Measurements from ENCODE around the gene RAB30. TPM values are rescaled to one million over a fixed set of nuclear protein-coding genes. Genes with fewer than 3 reads are reported as not detected.

RAB30 gene
- total and polyA plus RNA-seq, 2 donors (not counting 3 experiments of a cell fraction or from before 2014, with no cell fraction given) = 4.1 to 14.6 TPM

DNA sequence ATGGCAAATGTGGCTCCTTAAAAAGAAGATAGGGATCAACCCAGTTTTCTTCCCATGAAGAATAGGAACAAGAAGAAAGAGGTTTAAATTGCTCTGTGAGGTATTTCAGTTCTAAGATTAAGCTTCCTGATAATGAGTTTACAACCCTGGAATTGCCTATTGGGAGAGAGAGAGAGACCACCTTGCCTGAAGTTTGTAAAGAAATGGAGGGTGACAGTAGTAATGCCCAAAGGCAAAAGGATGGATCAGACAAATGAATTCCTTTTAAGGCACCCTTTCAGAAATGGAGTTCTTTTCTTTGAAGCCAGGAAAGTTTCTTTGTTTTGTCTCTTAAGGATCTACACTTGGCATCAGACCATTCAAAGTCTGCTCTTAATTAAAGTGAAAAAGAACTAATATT, 95.8 kb downstream of the RAB30 start:
- FAIRE-seq (no peak), DNase-seq (ENCODE audit: low read depth, low spot score) (no peak)
- H3K27ac ChIP-seq (ENCODE audit: insufficient read depth, low read depth, low read length) = no peak overlapping the region
- H3K4me2 ChIP-seq (ENCODE audit: insufficient read depth, low read length) = no peak overlapping the region
- H3K9me1 ChIP-seq (replicated peaks; ENCODE audit: control insufficient read depth, extremely low read depth, insufficient read depth, low read length) = no peaks in the 10 kb centered on the region
- no peak for TF ChIP-seq POLR2AphosphoS5 (IDR thresholded peaks at IDR 0.05; ENCODE audit: insufficient read depth, low read depth, low read length)
- no peaks in the 10 kb centered on the region for H3K79me2 ChIP-seq (ENCODE audit: control insufficient read depth, insufficient read depth, low read length)
- H2AFZ ChIP-seq (ENCODE audit: low read depth, low read length) = no peak overlapping the region
- peaks cover 20% of the 10 kb centered on the region for H3K4me1 ChIP-seq (ENCODE audit: control insufficient read depth, extremely low read depth, insufficient read depth, low read length)
- ChIA-PET POLR2A (no interaction called here), CTCF (no interaction called here)
- intact Hi-C loops (cut with micrococcal nuclease) (loop anchor here (5.0 kb wide), 1 partner anchor 44 kb away; no protein-coding TSS in a partner anchor), dilution Hi-C loops (cut with MboI; ENCODE audit: extremely low pct_ligation_motif_present, low sequenced_read_pairs) (no loop called here)
- H3K4me3 ChIP-seq (replicated peaks in 1 of 3; ENCODE audit: insufficient read depth in 1 of 3, low read depth in 1 of 3, low read length in 3 of 3) = no peak overlapping the region
- BruUV-seq (replicated peaks) = no TSS peak
- H4K20me1 ChIP-seq (replicated peaks; ENCODE audit: control insufficient read depth, extremely low read depth, insufficient read depth, low read length) = no peaks in the 10 kb centered on the region
- no peaks in the 10 kb centered on the region for H3K9me3 ChIP-seq (replicated peaks; ENCODE audit: control insufficient read depth, insufficient read depth, low read length)
- no peak overlapping the region for H3K9ac ChIP-seq (replicated peaks; ENCODE audit: extremely low read depth, insufficient read depth, low read length)
- H3K27me3 ChIP-seq (ENCODE audit: control insufficient read depth in 2 of 2, insufficient read depth in 2 of 2, low read length in 2 of 2) = no peaks in the 10 kb centered on the region
- no peaks in the 10 kb centered on the region for H3K36me3 ChIP-seq (ENCODE audit: control insufficient read depth in 2 of 2, extremely low read depth in 1 of 2, insufficient read depth in 2 of 2, low read length in 2 of 2)

- intact Hi-C loops (cut with micrococcal nuclease) = loop anchor here (5.0 kb wide), 1 partner anchor 43 kb away; no protein-coding TSS in a partner anchor
- Histone ChIP-seq H3K9ac (replicated peaks; ENCODE audit: extremely low read depth, insufficient read depth, low read length) (no peak overlapping the region), H3K9me1 (replicated peaks; ENCODE audit: control insufficient read depth, extremely low read depth, insufficient read depth, low read length) (no peaks in the 10 kb centered on the region), H4K20me1 (replicated peaks; ENCODE audit: control insufficient read depth, extremely low read depth, insufficient read depth, low read length) (no peaks in the 10 kb centered on the region), H2AFZ (ENCODE audit: low read depth, low read length) (no peak overlapping the region), H3K27ac (ENCODE audit: insufficient read depth, low read depth, low read length) (no peak overlapping the region), H3K9me3 (replicated peaks; ENCODE audit: control insufficient read depth, insufficient read depth, low read length) (no peaks in the 10 kb centered on the region), H3K36me3 (ENCODE audit: control insufficient read depth in 2 of 2, extremely low read depth in 1 of 2, insufficient read depth in 2 of 2, low read length in 2 of 2) (no peaks in the 10 kb centered on the region), H3K27me3 (ENCODE audit: control insufficient read depth in 2 of 2, insufficient read depth in 2 of 2, low read length in 2 of 2) (no peaks in the 10 kb centered on the region), H3K4me3 (replicated peaks in 1 of 3; ENCODE audit: insufficient read depth in 1 of 3, low read depth in 1 of 3, low read length in 3 of 3) (no peak overlapping the region), H3K4me1 (ENCODE audit: control insufficient read depth, extremely low read depth, insufficient read depth, low read length) (peaks cover 13% of the 10 kb centered on the region), H3K4me2 (ENCODE audit: insufficient read depth, low read length) (no peak overlapping the region), H3K79me2 (ENCODE audit: control insufficient read depth, insufficient read depth, low read length) (no peaks in the 10 kb centered on the region)
- DNase-seq (ENCODE audit: low read depth, low spot score) (no peak), FAIRE-seq (no peak)
- ChIA-PET POLR2A (interaction anchor here (0.7 kb wide), 2 partner anchors 40 kb away, joined by 3 to 10 read pairs; no protein-coding TSS in a partner anchor), CTCF (interaction anchor here (0.6 to 1.0 kb wide), 2 partner anchors 17 to 29 kb away, joined by 3 to 6 read pairs; no protein-coding TSS in a partner anchor)
- TF ChIP-seq JUN (IDR thresholded peaks at IDR 0.05; ENCODE audit: borderline replicate concordance, insufficient read depth, insufficient read length, low read depth) (no peak), POLR2AphosphoS5 (IDR thresholded peaks at IDR 0.05; ENCODE audit: insufficient read depth, low read depth, low read length) (no peak), EZH2 (IDR thresholded peaks at IDR 0.05; ENCODE audit: borderline replicate concordance, low read depth, low read length, severe bottlenecking) (no peak), MYC (IDR thresholded peaks at IDR 0.05; ENCODE audit: low read depth, low read length) (no peak), GATA2 (IDR thresholded peaks at IDR 0.05; ENCODE audit: insufficient read depth, insufficient read length, low read depth, low read length) (no peak), FOS (IDR thresholded peaks at IDR 0.05; ENCODE audit: borderline replicate concordance, insufficient read depth, low read length) (no peak), MAX (IDR thresholded peaks at IDR 0.05; ENCODE audit: insufficient read depth, insufficient read length) (no peak), POLR2A (IDR thresholded peaks at IDR 0.05; ENCODE audit: low read depth, low read length) (no peak), CTCF (IDR thresholded peaks at IDR 0.05; ENCODE audit: extremely low read depth in 1 of 2, insufficient read depth in 1 of 2, low read depth in 1 of 2, low read length in 2 of 2) (no peak)
- dilution Hi-C loops (cut with MboI; ENCODE audit: extremely low pct_ligation_motif_present, low sequenced_read_pairs) = no loop called here
- BruUV-seq (replicated peaks) = no TSS peak
Observed at GRCh38 chr11:82974851-82975250, 96.8 kb downstream of the RAB30 start.
